Stimulated activated CD4-positive, alpha-beta T cell treated with anti-CD3 and anti-CD28 coated beads, TNF-alpha, amount 100 ng/mL, for 1 hour (primary cell): Measurements from ENCODE around the gene ZNF747.

ENCODE experiments used
- DNase-seq, 3 donors: peaks; one replicate each; pipeline ENCODE4 v3.0.0-alpha.2; 2020; ENCODE audit warnings: low read depth in 3 of 3, low spot score in 1 of 3

Gene ZNF747

GRCh38 chr16:30519120-30520049 lies 15.3 kb downstream of the ZNF747 start:
- no peak for DNase-seq

GRCh38 chr16:30518552-30518951 lies 16.1 kb downstream of the ZNF747 start:
- DNase-seq, result no peak

GRCh38 chr16:30515275-30515674 lies 19.4 kb downstream of the ZNF747 start:
- no peak for DNase-seq

- DNase-seq, result no peak
Observed at GRCh38 chr16:30511509-30511908, 23.1 kb downstream of the ZNF747 start.

GRCh38 chr16:30510376-30510938 lies 24.2 kb downstream of the ZNF747 start:
- DNase-seq, result no peak

- no peak for DNase-seq
Observed at GRCh38 chr16:30509081-30509765, 25.4 kb downstream of the ZNF747 start.

GRCh38 chr16:30503403-30504296 lies 31.0 kb downstream of the ZNF747 start:
- DNase-seq, result no peak

- DNase-seq, result no peak
Observed at GRCh38 chr16:30499284-30499683, 35.4 kb downstream of the ZNF747 start.

- no peak for DNase-seq
Observed at GRCh38 chr16:30494709-30495108, 39.9 kb downstream of the ZNF747 start.

GRCh38 chr16:30493941-30494488 lies 40.6 kb downstream of the ZNF747 start:
- no peak for DNase-seq

- DNase-seq, result no peak
Observed at GRCh38 chr16:30491744-30492308, 42.8 kb downstream of the ZNF747 start.

- DNase-seq, result no peak
Observed at GRCh38 chr16:30491229-30491628, 43.4 kb downstream of the ZNF747 start.

- no peak for DNase-seq
Observed at GRCh38 chr16:30490210-30490609, 44.4 kb downstream of the ZNF747 start.

GRCh38 chr16:30488764-30489605 lies 45.7 kb downstream of the ZNF747 start:
- no peak for DNase-seq

- DNase-seq, result no peak
Observed at GRCh38 chr16:30485818-30486436, 48.7 kb downstream of the ZNF747 start.

GRCh38 chr16:30484887-30485286 lies 49.8 kb downstream of the ZNF747 start:
- no peak for DNase-seq

GRCh38 chr16:30482366-30482765 lies 52.3 kb downstream of the ZNF747 start:
- no peak for DNase-seq

- no peak for DNase-seq
Observed at GRCh38 chr16:30481381-30481780, 53.3 kb downstream of the ZNF747 start.
